NK-92 (cell line): ENCODE measurements around the gene TMEM135.
"Not testable (repeated sequence)": the region's sequence is repeated elsewhere in the genome, so short reads cannot be mapped to it uniquely, and the experiment has no call there.

ENCODE experiments used
- DNase-seq: peaks from one replicate; lab custom pipeline; 2025; ENCODE audit not compliant: unreplicated experiment; lab: John Stamatoyannopoulos, UW

The TMEM135 gene

DNA sequence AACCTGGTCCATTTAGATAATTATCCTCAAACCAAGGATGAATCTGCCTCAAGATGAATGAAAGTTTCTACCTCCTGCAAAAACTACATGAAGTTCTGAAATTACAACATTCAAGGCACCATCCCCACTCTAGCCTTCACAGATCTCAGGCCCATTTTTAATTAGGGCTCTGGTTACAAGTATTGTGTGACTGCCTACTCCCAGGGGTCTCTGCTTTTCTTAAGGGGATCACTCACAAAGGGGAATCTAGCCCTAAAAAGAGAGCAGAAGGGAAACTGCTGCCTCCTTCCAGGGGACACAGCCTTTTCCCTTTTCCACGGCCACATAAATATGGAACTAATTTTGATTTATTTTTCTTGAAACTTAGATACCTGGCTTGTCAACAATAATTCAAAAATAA lies 17.4 kb upstream of the TMEM135 start:
- no peak for DNase-seq

DNA sequence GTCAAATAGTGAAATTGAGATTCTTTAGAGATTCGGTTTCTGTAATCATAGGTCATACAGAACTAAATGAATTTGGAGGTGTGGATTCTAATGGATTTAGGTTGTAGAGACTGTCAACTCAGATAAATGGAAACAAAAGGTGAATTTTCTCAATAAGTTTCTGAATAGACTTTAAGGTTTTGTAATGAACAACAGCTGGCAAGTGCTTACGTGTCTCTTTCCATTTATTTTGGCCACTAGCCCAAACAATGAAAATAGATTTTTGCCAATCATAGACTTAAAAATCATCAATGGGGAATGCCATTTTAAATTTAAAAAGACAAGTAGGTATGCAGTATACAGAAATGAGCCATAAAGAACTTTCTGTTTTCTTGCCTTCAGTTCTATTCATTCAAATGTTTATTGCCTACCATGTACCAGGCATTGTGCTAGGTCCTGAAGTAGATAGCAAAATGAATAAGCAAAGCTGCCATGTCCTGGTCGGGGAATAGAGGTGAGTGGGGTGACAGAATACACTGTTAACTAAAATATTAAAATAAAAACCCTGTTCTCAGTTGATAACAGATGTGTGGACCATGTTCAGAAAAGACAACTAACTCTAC lies 16.9 kb upstream of the TMEM135 start:
- DNase-seq = no peak

DNA sequence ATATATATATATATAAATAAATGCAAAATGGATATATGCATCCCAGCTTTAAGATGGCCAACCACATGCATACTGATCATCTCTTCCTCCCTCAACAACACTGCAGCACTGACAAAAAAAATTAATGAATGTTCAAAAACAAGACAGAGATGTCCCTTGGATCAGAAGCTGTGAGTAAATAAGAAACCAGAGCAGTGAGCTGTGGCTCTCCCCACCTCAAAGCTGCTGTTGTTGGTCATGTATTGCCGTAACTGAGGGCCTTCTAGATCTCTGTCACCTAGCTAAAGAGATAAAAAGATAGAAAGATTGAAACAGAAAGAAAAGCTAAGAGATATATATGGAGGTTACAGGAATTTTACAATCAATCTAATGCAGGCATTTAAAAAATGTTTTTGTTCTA lies 15.5 kb upstream of the TMEM135 start:
- DNase-seq = no peak

DNA sequence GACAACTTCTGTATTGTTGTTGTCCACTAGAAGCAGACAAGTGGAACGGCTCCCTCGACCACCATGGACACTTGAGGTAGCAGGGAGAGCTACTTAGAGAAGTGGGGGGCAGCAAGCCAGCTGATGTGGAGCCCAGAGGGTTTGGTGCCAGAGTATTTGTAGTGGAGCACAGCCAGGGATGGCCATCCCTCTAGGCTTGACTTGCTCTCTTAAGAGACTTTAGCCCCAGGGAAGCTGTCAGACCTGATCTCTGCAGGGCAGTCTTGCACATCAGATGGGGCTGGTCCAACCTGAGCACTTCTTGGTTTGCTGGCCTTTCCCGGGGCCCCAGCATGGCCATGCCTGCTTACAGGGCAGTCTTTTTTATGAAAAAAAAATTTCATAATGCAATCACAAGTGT lies 15.0 kb upstream of the TMEM135 start:
- DNase-seq = no peak

DNA sequence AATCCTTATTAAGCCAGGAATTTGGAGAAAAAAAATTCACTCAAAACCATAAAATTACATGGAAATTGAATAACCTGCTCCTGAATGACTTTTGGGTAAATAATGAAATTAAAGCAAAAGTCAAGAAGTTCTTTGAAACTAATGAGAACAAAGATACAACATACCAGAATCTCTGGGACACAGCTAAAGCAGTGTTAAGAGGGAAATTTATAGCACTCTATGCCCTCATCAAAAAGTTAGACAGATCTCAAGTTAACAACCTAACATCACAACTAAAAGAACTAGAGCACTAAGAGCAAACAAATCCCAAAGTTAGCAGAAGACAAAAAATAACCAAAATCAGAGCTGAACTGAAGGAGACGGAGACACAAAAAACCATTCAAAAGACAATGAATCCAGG lies 11.3 kb upstream of the TMEM135 start:
- DNase-seq = not testable (repeated sequence)

DNA sequence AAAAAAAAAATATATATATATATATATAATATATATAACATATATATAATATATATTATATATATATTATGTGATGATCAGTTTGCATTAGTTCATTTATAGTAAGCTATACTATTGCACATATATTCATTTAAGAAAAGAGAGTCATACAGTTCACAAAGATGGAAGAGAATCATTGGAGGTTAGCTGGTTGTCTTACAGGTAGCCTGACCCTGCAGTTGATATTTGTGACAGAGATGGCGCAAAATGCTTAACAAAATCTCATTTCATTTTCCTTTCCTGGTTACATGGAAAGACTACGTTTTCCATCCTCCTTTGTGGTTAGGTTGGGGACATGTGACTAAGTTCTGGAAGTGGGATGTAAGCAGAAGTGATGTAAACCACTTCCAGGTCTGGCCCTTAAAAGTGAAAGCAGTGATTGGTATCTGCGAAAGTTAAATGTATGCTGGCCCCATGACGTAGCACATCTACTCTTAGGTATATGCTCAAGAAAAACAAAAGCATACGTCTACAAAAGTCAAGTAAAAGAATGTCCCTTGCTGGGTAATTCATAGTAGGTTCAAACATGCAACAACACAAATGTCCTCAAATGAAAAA lies 7.2 kb upstream of the TMEM135 start:
- no peak for DNase-seq

DNA sequence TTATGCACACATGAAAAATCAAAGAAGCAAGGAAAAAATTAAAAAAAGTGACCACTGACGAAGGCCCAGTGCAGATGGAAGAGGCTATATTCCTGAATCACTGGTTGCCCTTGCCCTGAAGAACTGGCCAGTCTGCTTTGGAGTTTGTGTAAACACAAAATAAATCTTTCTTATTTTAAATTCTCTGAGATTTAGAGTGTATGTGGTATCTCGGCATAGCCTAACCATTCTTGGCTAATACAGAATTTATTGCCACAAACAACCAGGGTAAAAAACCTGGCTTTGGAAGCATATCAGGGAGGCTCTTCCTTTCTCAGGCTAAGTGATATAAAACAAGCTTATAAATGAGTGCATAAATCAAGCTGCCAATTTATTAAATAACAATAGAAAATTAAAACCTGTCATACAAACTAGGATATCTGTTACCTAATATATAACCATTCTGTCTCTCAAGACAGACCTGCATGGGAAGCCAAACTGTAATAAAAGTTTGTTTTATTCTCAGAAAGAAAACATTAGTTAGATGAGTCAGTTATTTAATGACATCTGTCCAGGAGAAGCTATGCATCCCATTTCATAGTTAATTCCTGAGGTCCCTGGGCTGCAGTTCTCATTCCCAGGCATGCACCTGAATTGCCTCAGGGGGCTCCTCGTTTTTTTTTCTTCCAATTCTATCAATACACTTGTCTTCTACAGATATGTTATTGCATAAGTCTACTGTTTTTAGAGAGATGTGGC lies 6.1 kb upstream of the TMEM135 start:
- DNase-seq = no peak

DNA sequence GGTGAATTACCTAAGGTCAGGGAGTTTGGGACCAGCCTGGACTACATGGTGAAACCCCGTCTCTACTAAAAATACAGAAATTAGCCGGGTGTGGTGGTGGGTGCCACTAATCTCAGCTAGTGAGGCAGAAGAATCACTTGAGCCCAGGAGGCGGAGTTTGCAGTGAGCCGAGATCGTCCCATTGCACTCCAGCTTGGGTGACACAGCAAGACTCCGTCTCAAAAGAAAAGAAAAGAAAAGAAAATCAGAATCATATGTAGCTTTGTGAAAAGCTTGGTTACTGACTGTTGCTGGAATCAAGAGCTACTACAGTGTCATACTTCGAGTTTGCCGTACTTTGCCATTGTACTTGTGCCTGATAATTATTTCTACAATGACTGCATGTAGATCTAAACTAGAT lies 4.2 kb upstream of the TMEM135 start:
- no peak for DNase-seq

DNA sequence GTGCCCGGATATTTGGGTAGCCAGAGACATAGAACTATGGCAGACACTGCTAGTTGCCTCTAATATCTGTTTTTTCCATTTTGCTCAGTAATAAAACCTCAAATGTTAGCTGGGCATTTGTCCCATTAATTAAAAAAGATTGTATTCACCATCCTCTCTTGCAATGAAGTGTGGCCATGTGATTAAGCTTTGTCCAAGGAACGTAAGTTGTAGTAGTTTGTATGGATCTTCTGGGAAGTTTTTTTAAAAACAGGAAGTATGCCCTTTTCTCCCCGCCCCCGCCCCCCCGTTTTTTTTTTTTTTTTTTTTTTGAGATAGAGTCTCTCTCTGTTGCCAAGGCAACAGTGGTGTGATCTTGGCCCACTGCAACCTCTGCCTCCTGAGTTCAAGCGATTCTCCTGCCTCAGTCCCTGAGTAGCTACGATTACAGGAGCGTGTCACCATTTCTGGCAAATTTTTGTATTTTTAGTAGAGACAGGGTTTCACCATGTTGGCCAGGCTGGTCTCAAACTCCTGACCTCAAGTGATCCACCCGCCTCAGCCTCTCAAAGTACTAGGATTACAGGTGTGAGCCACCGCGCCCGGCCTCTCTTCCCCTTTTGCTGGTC lies 1.7 kb upstream of the TMEM135 start:
- DNase-seq = no peak

DNA sequence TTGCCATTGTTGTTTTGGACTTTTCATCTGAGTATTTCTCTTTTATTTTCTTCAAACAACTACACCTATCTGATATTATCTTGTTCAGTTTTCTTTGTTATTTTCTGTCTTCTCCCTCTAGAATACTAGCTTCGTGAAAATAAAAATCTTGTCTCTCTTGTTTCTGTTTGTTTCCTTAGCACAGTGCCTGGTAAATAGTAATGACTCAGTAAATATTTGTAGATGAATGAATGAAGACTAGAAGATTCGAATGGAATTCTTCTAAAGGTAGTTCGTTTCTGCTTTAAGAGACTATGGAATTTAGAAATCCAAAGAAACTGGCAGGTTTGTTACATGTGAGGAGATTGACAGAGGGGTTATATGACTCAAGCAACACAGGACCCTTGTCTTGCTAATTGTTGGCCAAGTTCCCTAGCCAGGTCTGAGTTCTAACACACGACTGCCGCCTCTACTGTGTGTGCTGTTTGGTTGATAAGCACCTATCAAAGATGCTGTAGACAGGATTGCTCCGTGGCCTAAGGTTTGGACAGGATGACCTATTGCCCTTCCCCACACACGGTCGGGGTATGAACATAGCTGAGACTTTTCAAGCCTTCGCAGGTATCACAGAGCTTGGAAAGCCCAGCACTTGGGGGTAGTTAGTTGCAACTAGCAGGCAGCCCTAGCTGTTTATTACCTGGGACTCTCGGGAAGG lies 831 bp upstream of the TMEM135 start:
- no peak for DNase-seq

DNA sequence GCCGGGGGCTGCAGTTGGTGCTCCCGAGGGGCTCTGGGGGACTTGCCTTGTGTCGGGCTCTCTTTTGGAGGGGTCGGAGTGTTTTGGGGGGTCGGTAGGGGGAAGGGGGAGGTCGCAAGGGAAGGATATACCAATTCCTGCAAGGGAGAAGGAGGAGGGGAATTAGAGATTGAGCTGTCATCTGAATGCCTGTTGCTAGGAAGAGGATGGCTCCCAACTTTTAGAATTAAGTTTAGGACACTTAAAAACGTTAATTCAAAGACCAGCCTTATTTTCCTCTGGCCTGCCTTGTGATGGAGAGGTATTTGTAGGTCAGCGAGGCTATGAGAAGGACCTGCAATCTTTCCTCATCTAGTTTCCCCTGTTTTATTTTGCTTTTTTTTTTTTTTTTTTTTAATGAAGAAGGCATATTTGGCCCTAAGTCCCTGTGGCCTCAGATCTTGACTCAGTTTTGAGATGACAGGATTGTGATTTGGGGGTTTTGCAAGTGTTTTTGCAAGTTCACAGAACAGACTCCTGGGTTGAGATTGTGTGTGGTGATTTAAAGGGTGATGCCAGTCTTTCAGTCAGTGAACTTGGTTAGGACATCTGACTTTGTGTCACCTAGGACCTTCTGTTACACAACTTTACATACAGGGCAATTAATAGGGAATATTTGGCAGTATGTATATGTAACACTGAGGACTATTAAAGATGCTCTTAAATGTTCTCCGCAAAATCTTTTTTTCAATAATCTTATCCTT lies 672 bp downstream of the TMEM135 start:
- no peak for DNase-seq

DNA sequence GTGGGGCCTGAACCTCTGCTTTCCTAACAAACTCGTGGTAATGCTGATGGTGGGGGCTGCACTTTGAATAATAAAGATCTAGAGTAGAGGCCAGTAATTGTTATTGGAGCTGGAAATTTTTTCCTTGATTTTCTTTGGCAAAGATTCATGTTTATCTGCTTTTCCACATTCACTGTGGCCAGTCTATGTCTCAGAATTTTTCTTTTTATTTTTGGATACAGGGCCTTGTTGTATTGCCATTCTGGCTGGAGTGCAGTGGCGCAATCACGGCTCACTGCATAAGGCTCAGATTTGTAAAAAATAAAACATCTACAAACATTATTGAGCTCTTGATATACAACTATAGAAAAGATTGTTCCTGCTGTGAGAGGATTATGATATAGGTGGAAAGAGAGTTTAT lies 1.6 kb downstream of the TMEM135 start:
- no peak for DNase-seq

DNA sequence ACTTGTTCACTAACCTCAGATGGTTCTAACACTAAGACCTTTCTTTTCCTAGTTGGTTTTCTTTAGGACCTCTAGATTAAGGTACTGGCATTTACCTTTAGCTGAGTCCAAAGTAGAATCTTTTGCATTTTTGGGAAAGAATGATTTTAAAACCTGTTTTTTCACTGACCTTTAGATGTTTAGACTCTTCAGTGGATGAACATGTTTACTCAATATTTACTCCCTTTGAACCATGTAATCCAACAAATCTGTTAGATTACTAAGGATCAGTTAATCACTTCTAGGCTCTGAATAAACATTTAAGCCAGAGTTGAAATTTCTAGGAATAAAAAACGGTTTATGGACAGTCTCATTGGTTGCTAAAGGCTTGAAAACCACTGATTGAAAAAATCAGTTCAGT lies 6.2 kb downstream of the TMEM135 start:
- DNase-seq = no peak

DNA sequence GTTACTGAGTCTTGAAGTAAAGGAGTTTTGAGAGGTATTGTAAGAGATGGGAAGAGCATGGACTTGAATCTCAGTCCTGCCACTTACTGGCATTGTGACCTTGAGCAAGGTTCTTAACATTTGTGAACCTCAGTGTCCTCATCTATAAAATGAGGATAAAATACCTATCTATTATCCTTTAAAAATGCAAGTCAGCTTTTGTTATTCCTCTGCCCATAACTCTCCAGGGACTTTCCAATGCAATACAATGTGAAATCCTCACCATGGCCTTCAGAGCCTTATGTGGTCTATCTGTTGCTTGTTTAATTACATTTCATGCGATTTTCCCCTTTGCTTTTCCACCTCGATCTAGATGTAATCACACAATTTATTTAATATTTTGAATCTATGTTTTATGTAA lies 9.1 kb downstream of the TMEM135 start:
- DNase-seq = no peak

DNA sequence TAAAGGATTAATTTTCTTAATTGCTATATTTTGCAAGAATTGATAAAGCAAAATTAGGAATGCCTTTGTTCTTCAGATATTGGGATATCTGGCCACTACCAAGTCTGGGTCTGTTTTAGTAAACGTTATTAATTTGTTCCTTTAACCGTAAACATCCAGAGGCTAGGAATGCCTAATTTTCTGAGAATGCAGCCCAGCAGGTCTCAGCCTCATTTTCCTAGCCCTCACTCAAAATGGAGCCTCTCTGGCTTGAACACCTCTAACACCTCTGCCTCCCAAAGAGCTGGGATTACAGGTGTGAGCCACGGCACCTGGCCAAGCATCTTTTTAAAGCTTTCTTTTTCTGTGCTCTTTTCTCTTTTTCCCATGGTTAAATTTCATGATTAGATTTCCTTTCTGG lies 18.4 kb downstream of the TMEM135 start:
- DNase-seq = no peak

DNA sequence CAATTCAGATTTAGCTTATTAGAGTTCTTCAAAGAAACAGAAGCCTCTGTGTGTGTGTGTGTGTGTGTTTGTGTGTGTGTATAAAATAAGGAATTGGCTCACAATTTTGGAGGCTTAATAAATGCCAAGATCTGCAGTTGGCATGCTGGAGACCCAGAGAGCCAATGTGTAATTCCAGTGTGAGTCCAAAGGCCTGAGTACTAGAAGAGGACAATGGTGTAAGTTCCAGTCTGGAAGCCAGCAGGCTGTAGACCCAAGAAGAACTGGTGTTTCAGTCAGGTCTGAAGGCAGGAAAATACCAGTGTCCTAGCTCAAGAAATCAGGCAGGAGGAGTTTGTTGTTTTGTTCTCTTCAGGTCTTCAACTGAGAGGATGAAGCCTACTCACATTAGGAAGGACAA lies 20.0 kb downstream of the TMEM135 start:
- no peak for DNase-seq

DNA sequence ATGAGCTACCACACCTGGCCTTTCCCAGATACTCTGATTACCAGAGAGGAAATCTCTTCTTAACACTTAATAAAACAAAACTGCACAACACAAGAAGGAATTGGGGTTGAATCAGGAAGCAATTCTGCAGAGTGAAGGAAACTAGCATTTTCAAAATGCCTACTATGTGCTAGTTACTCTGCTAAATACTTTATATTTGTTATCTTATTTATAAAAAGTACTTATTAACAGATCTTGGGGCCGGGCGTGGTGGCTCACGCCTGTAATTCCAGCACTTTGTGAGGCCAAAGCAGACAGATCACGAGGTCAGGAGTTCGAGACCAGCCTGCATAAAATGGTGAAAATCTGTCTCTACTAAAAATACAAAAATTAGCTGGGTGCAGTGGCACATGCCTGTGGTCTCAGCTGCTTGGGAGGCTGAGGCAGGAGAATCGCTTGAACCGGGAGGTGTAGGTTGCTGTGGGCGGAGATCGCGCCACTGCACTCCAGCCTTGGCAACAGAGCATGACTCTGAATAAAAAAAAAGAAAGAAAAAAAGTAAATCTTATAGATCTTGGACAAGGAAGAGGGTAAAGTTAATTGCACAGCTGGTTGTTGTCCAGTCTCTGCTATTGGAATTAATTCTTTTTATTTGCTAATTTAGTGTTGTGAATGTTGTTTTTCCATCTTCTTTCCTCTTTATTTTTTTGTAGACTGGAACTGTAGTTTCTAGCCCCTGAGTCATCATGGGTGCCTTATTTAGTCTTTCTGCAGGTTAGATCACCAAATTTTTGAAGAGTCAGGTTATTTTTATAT lies 22.1 kb downstream of the TMEM135 start:
- no peak for DNase-seq

DNA sequence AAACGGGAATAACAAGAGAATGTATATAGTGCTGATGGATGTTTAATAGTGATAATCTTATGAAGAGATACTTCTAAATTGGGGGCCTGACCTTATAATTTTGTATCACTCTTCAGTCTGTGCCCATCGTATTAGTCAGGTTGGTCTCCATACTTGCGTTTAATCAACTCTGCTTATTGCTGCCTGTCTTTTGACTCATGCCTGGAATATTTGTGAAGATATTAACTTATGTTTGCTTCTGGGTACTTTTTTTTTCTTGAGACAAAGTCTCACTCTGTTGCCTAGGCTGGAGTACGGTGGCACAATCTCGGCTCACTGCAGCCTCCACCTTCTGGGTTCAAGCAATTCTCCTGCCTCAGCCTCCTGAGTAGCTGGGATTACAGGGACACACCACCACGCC lies 24.0 kb downstream of the TMEM135 start:
- DNase-seq = no peak

DNA sequence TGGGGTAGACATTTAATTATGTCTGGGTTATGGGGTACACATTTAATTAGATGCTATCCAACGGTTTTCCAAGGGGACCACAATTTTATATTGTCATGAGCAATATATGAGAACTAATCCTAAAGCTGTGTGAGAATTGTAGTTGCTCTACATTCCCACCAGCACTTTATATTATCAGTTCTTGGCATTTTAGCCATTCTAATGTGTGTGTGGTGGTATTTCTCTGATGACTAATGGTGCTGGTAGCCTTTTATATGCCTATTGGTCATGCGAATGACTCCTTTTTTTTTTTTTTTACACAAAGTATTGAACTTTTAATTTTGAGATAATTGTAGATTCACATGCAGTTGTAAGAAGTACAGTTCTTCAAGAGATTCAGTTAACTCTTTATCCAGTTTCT lies 26.2 kb downstream of the TMEM135 start:
- DNase-seq = no peak

DNA sequence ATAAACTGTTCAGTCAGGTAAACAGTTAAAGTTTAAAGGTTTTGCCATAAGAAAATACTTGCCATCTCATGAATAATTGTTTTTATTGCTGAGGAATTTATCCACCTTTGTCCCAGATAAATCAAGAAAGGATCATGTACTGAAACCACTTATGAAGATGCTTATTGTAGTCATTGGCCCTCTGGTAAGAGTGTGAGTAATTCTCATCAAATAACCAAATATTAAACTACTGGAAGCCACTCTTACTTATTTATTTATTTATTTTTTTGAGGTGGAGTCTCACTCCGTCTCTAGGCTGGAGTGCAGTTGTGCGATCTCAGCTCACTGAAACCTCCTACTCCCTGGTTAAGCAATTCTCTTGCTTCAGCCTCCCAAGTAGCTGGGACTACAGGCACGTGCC lies 35.1 kb downstream of the TMEM135 start:
- DNase-seq = no peak
